Activated CD8-positive, alpha-beta memory T cell treated with anti-CD3 and anti-CD28 coated beads for 1 hour (primary cell): ENCODE results near the gene LXN.
"Not testable (repeated sequence)": the region's sequence is repeated elsewhere in the genome, so short reads cannot be mapped to it uniquely, and the experiment has no call there.

Source experiments
- DNase-seq, 2 donors: peaks; one replicate each; pipeline ENCODE4 v3.0.0-alpha.2; 2020; ENCODE audit warnings: low read depth in 1 of 2; ENCODE audit errors: extremely low read depth in 1 of 2

LXN gene

DNA sequence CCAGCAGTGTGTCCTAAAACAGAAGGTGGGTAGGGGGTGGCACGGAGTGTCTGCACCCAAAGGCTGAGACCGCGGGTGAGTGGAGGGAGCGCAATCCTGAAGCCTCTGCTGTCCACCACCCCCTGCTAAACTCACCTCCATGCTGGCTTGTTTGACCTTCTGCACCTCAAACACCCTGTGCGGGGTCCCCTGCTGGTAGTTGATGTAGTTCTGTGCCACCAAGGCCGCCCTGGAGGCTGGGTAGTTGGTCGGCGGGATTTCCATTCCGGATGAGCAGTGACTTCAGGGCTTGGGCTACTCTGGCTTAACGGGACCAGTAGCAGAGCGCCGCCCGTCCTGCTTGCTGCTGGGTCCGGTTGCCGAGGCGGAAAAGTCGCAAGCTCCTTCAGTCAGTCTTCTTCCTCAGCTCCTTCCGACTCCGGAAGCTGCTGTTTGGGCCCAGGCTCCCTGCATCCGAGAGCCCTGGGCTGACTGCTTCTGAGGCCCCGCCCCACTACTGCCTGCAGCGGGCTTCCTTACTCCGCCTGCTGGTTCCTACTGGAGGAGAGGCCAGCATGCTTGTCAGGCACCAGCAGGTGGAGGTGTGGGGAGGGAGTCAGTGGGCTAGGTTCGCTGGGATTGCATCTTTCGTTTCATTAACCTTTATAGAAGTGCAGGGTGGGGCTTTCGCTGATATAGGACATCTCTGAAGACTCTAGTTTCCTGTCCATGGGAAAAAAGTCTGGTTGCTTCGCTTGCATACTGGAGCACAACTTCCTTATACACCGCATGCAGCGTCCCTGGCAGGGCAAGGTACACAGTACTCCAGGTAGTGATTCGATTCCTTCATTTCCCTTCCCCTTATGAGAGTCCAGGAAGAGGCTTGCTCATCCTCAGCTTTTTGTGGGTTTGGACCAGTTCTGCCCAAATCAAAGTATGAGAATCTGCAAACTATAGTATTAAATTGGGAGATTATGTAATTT, at the start of gene LXN:
LXN (minus strand) TSS at position 434 of the 962 bp plus-strand sequence; CDS start at position 264, 170 bp downstream.
- DNase-seq = peak; percentile 48 to 52

DNA sequence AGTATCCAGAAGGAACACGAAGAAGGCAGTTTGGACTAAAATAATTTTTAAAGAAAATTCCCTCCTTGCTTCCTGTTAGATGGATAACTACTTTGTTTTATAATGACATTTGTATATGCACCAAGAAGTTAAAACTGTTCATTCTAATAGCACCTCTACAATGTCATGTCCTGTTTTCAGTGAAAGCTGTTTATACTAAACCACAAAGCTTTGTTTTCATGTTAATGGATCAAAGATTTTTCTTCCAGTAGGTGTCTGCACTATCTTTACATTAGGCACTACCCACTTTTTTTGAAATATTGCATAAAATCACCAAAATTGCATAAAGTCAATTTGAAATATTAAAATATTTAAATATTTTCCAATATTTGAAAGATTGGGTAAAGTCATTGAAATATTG, 49.7 kb upstream of the LXN start:
- no peak for DNase-seq

- DNase-seq = no peak
Observed at GRCh38 chr3:158718490-158719170, 46.2 kb upstream of the LXN start.

GRCh38 chr3:158717576-158717975, 45.1 kb upstream of the LXN start:
- DNase-seq = no peak

GRCh38 chr3:158713094-158713499, 40.6 kb upstream of the LXN start:
- DNase-seq = no peak

DNA sequence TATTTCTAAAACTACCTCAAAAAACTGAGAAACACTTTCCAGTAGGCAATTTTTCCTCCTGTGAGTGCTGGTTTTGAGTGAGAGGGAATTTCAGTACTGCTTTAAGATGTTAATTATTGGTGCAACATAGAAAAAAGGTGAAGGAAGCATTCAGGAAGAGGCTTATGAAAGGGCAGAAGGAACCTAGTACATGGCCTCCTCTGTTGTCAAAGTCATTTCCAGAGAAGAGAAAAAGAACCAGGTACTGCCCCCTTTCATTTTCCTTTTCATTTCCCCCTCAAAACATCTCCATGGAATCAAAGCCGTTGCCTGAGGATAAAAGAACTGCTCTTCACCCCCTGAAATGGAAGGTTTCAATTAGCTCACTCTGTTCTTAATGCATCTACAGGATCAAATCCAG, 40.0 kb upstream of the LXN start:
- DNase-seq = no peak

- DNase-seq = no peak
Observed at GRCh38 chr3:158711886-158712285, 39.4 kb upstream of the LXN start.

DNA sequence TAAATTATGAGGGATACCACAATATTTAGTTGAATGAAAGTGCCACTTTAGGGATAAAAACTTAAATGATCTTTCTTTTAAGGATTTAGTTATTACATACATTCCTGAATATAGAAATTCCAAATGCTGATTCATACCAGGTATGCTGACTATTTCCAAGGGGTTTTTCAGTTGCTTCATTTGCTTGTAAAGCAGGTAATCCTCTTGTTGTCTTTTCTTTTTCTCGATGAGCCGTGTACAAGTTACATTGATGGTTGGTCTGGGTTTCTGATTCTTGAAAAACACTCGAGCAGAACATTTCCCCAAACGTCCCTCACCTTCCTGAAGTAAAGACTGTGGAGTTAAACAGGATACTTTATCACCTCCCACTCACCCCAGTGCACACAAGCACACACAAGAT, 38.2 kb upstream of the LXN start:
- no peak for DNase-seq

DNA sequence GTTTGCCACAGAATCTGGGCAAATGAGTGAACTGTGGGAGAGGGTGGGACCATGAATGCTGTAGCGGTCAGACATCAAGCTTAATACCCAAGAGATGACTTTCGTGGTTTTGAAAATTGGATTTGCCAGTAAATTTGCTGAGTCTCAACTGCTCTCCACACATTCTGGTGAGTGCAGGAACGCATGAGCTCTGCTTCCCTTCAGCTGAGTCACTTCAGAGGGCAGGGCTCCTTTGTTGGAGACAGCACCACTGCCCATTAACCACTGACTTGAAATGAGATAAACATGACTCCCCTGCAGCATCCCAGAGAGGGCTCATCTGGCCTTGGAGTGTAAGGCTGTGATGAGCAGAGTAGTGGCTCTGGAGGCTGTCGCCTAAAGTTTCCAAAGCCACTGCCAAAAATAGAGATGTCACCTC, 37.2 kb upstream of the LXN start:
- no peak for DNase-seq

GRCh38 chr3:158703566-158703965, 31.1 kb upstream of the LXN start:
- no peak for DNase-seq

GRCh38 chr3:158702815-158703481, 30.5 kb upstream of the LXN start:
- no peak for DNase-seq

GRCh38 chr3:158701420-158702065, 29.1 kb upstream of the LXN start:
- DNase-seq = no peak

DNA sequence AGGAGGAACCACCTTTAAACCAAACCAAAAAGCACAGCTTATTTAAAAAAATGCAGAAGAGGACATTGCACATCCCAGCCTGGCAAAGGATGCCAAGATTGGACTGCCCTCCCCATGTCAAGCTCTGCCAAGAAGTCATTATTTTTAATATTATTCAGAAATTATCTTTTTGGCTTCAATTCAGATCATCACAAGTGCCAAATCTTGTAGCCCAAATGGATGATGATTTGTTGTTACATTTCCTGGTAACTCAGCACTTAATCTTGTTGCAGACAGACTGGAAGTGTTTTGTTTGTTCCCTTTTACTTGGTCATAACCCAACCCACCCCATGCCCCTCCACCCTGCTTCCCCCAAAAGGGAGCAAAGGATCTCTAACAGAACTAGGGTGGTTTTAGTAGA, 28.1 kb upstream of the LXN start:
- DNase-seq = no peak

GRCh38 chr3:158696618-158697017, 24.2 kb upstream of the LXN start:
- DNase-seq = no peak

- DNase-seq = not testable (repeated sequence)
Observed at GRCh38 chr3:158693866-158694456, 21.5 kb upstream of the LXN start.

- DNase-seq = no peak
Observed at GRCh38 chr3:158685159-158685558, 12.7 kb upstream of the LXN start.

DNA sequence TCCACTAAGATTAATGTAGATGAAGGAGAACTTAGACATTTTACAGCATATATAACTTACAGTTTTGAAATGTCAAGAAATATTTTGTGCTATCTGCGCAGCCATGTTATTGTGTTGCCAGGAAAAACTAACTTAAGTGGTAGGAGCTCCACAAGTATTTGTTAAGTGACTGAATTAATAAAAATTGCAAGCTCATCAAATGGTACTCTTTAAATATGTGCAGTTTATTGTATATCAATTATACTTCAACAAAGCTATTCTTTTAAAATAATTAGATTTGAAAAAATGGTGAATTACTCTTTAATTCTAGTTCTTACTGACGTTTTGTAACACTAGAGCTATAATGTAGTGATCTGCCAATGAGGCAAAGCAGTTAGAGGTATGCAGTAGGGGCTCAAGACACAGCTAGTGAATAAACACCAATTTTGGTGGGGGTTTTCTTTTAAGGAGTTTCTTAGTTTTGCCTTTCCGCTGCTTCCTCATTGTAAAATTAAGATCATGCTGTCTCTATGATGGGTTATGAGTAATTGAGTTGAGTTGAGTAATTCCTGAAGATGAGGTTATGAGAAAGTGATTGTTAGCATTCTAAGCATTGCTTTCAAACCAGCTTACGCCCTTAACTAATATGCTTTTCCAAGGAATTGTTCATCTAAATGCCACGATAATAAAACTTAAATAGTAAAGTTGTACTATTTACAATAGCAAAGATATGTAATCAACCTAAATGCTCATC, 10.9 kb upstream of the LXN start:
- DNase-seq = no peak

GRCh38 chr3:158680861-158681260, 8.4 kb upstream of the LXN start:
- no peak for DNase-seq

- DNase-seq = no peak
Observed at GRCh38 chr3:158679547-158680000, 7.1 kb upstream of the LXN start.

DNA sequence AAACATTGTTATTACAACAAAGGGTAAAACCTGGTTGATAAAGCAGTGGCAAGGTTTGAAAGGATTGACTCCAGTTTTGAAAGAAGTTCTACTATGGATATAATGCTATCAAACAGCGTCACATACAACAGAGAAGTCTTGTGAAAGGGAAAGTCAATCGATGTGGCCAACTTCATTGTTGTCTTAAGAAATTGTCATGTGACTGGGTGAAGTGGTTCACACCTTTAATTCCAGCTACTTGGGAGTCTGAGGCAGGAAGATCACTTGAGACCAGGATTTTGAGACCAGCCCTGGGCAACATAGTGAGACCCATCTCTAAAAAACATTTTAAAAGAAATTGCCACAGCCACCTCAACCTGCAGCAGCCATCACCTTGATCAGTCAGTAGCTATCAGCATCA, 6.2 kb upstream of the LXN start:
- DNase-seq = no peak
